Stomach (tissue), 4 donors: ENCODE measurements around the gene KHDRBS2.

ENCODE experiments used
- EP300 ChIP-seq: sonication (generic); formaldehyde crosslinking; IDR thresholded peaks from one replicate; pipeline ENCODE4 v1.6.1; 2017; ENCODE audit warnings: antibody characterized with exemption
- POLR2A ChIP-seq, 4 donors: fragments of 450-650 bp; IDR thresholded peaks; one replicate each; pipeline ENCODE4 v1.6.1; 2016; ENCODE audit warnings: antibody characterized with exemption in 4 of 4, control low read depth in 2 of 4, mild to moderate bottlenecking in 1 of 4, moderate library complexity in 1 of 4
- TF ChIP-seq, protein P1 (sequence below), 7 experiments: fragments of 450-650 bp in 4 of 7; fragments of 200-600 bp in 3 of 7; sonication (generic) in 3 of 7; IDR thresholded peaks; one replicate each; pipeline ENCODE4 v1.5.1; 2016 to 2019; ENCODE audit warnings: antibody characterized with exemption in 7 of 7, control low read depth in 2 of 7, mild to moderate bottlenecking in 1 of 7

DNA sequence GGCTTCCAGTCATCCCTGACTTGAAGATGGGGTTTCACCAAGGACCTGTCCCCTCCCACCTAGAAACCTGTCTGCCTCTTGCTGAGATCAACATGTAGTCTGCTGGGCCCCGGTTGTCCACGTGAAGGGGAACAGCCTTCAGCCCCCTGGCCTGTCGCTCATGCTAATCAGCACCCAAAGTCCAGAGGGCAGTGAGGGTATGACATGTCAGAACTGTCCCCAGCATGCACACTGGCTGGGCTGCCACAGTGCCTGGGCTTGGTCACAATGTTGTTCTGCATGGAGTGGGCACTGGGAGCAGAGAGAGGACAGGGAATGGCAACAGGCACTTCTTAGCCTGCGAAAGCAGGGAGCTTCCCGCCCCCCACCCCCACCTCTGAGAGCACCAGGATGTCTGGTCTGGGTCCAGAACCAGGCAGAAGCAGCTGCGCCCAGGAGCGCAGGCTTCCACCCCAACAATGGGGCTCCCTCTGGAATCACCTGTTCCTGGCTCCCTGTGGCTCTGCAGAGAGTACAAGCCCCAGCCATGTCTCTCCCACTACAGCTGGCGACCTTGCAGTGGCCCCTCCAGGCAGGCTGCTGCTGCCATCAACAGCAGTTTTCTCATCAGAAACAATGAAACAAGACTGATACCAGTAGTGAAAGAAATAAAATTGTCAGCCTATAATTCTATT lies 182.7 kb downstream of the KHDRBS2 start:
- no peak for TF ChIP-seq POLR2A (IDR thresholded peaks at IDR 0.05)
- TF ChIP-seq, protein P1, sequence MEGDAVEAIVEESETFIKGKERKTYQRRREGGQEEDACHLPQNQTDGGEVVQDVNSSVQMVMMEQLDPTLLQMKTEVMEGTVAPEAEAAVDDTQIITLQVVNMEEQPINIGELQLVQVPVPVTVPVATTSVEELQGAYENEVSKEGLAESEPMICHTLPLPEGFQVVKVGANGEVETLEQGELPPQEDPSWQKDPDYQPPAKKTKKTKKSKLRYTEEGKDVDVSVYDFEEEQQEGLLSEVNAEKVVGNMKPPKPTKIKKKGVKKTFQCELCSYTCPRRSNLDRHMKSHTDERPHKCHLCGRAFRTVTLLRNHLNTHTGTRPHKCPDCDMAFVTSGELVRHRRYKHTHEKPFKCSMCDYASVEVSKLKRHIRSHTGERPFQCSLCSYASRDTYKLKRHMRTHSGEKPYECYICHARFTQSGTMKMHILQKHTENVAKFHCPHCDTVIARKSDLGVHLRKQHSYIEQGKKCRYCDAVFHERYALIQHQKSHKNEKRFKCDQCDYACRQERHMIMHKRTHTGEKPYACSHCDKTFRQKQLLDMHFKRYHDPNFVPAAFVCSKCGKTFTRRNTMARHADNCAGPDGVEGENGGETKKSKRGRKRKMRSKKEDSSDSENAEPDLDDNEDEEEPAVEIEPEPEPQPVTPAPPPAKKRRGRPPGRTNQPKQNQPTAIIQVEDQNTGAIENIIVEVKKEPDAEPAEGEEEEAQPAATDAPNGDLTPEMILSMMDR (IDR thresholded peaks at IDR 0.05), result no peak
- no peak for TF ChIP-seq EP300
